GM12878 (cell line): ENCODE data around the gene ALDH18A1. TPM values are rescaled to one million over a fixed set of nuclear protein-coding genes. Genes with fewer than 3 reads are reported as not detected.

Source experiments
- ATAC-seq: fragments of 200-7000 bp; cut with Tn5 transposase; 3 replicates; pipeline ENCODE4 v1.9.1; 2020; ENCODE audit warnings: mild to moderate bottlenecking, moderate library complexity
- BruUV-seq: library from RNA; stranded (reverse); fragments of 400-500 nt; replicated peaks from 2 replicates; lab custom pipeline; 2021; lab: Mats Ljungman, UMichigan
- CTCF ChIA-PET: fragments of 300-600 bp; sonication (Branson Sonifier 250); formaldehyde crosslinking; extraction: SDS; loops from one replicate; lab custom pipeline; 2021; ENCODE audit warnings: inconsistent platforms; lab: Yijun Ruan, JAX
- POLR2A ChIA-PET: fragments of 350-600 bp; formaldehyde crosslinking; extraction: SDS; loops from one replicate; lab custom pipeline; 2021; ENCODE audit warnings: inconsistent platforms; lab: Charles Lee
- RAD21 ChIA-PET: fragments of 300-600 bp; sonication (Branson Sonifier 250); formaldehyde crosslinking; loops from one replicate; lab custom pipeline; 2023; ENCODE audit warnings: antibody characterized with exemption; ENCODE audit not compliant: unreplicated experiment; lab: Charles Lee
- SMC1A ChIA-PET: fragments of 300-600 bp; sonication (Branson Sonifier 250); formaldehyde crosslinking; loops from one replicate; lab custom pipeline; 2023; ENCODE audit not compliant: unreplicated experiment, uncharacterized antibody; lab: Charles Lee
- DNase-seq: peaks from one replicate; pipeline ENCODE4 v3.0.0-alpha.2; 2011; ENCODE audit warnings: low read depth, low spot score
- FAIRE-seq: peaks from 3 replicates; lab custom pipeline; 2011; peaks lifted over from hg19 to GRCh38; lab: Jason Lieb, UNC
- H2AFZ ChIP-seq: 2 replicates; pipeline ENCODE4 v1.6.0; 2011; ENCODE audit warnings: low read depth, low read length, control low read depth; ENCODE audit not compliant: control insufficient read depth
- H3K27ac ChIP-seq: 2 replicates; pipeline ENCODE4 v1.5.1; 2011; ENCODE audit warnings: control low read depth; ENCODE audit not compliant: control insufficient read depth, insufficient read depth
- H3K27me3 ChIP-seq, 2 experiments: replicated peaks in 1 of 2; 2 replicates each; pipeline versions ENCODE4 v1.6.0 to v1.6.1; 2011; ENCODE audit warnings: low read length in 1 of 2; ENCODE audit not compliant: control insufficient read depth in 2 of 2, insufficient read depth in 2 of 2
- H3K36me3 ChIP-seq, 2 experiments: 2 replicates each; pipeline ENCODE4 v1.5.1; 2011; ENCODE audit warnings: low read length in 1 of 2; ENCODE audit not compliant: control insufficient read depth in 2 of 2, insufficient read depth in 2 of 2
- H3K4me1 ChIP-seq: 2 replicates; pipeline ENCODE4 v1.6.1; 2011; ENCODE audit warnings: mild to moderate bottlenecking, low read length, moderate library complexity, mixed read lengths; ENCODE audit not compliant: control insufficient read depth, insufficient read depth
- H3K4me2 ChIP-seq: 2 replicates; pipeline ENCODE4 v1.6.0; 2011; ENCODE audit warnings: control low read depth; ENCODE audit not compliant: control insufficient read depth, insufficient read depth
- H3K4me3 ChIP-seq: fragments of 200-600 bp; sonication (generic); 2 replicates; pipeline ENCODE4 v1.5.1; 2016
- H3K79me2 ChIP-seq: 2 replicates; pipeline ENCODE4 v1.6.0; 2011; ENCODE audit warnings: low read length; ENCODE audit not compliant: control insufficient read depth, insufficient read depth
- H3K9ac ChIP-seq: 2 replicates; pipeline ENCODE4 v1.8.0; 2011; ENCODE audit warnings: low read length, control low read depth, mixed read lengths; ENCODE audit not compliant: control insufficient read depth, insufficient read depth
- H3K9me3 ChIP-seq: replicated peaks from 3 replicates; pipeline ENCODE4 v1.5.1; 2011; ENCODE audit warnings: mild to moderate bottlenecking, low read length; ENCODE audit not compliant: control insufficient read depth, insufficient read depth
- H4K20me1 ChIP-seq: 2 replicates; pipeline ENCODE4 v1.6.0; 2011; ENCODE audit not compliant: control insufficient read depth, insufficient read depth
- BCLAF1 ChIP-seq: fragments of 450-650 bp; IDR thresholded peaks from 2 replicates; pipeline ENCODE4 v1.6.1; 2017; ENCODE audit warnings: antibody characterized with exemption, mild to moderate bottlenecking, moderate library complexity
- CBX5 ChIP-seq: sonication (generic); IDR thresholded peaks from 2 replicates; pipeline ENCODE4 v1.6.1; 2016; ENCODE audit warnings: low read depth, moderate library complexity, mild to moderate bottlenecking, inconsistent platforms
- CHD1 ChIP-seq: IDR thresholded peaks from 2 replicates; pipeline ENCODE4 v1.6.1; 2012; ENCODE audit warnings: low read depth, low read length, improper control_type of control experiment
- EP300 ChIP-seq, 2 experiments: fragments of 150-350 bp in 1 of 2; IDR thresholded peaks; 2 replicates each; pipeline ENCODE4 v1.6.1; 2011 to 2012; ENCODE audit warnings: low read depth in 2 of 2, low read length in 2 of 2, borderline replicate concordance in 1 of 2, improper control_type of control experiment in 1 of 2, inconsistent platforms in 1 of 2; ENCODE audit not compliant: control insufficient read depth in 1 of 2
- KDM1A ChIP-seq: fragments of 200-600 bp; sonication (generic); IDR thresholded peaks from 2 replicates; pipeline ENCODE4 v1.6.1; 2016; ENCODE audit warnings: borderline replicate concordance
- NKRF ChIP-seq: fragments of 450-650 bp; conservative IDR thresholded peaks from 2 replicates; pipeline ENCODE4 v1.6.1; 2017; ENCODE audit warnings: mild to moderate bottlenecking, moderate library complexity
- POU2F2 ChIP-seq: IDR thresholded peaks from 3 replicates; pipeline ENCODE4 v1.6.1; 2011; ENCODE audit warnings: low read depth, mild to moderate bottlenecking, low read length, borderline replicate concordance
- RCOR1 ChIP-seq: conservative IDR thresholded peaks from 2 replicates; pipeline ENCODE4 v1.6.1; 2012; ENCODE audit warnings: low read depth, low read length, improper control_type of control experiment
- SUZ12 ChIP-seq: fragments of 200-600 bp; sonication (generic); IDR thresholded peaks from one replicate; pipeline ENCODE4 v1.6.1; 2018; ENCODE audit warnings: antibody characterized with exemption, mild to moderate bottlenecking; ENCODE audit not compliant: unreplicated experiment
- USF2 ChIP-seq: IDR thresholded peaks from 2 replicates; pipeline ENCODE4 v1.6.1; 2011; ENCODE audit warnings: low read depth, low read length, improper control_type of control experiment, borderline replicate concordance
- ZBTB40 ChIP-seq: fragments of 450-650 bp; IDR thresholded peaks from 2 replicates; pipeline ENCODE4 v1.6.1; 2016; ENCODE audit warnings: mild to moderate bottlenecking, moderate library complexity, borderline replicate concordance
- WGBS: methylation state at CpG from one replicate; pipeline ENCODE4 v1.1.6; 2016; ENCODE audit warnings: low lambda C conversion rate; ENCODE audit not compliant: insufficient replicate concordance, insufficient coverage; ENCODE audit errors: missing lambda C conversion rate; 5-methylcytosine and 5-hydroxymethylcytosine counted together
- in situ Hi-C: fragments of 300-500 bp; cut with MboI; formaldehyde crosslinking; loops from 9 replicates; pipeline ENCODE4 v1.14.3; 2018; ENCODE audit warnings: mixed read lengths
- intact Hi-C: fragments of 100-400 bp; cut with micrococcal nuclease; formaldehyde crosslinking; loops from one replicate; pipeline ENCODE4 v1.14.2; 2022; ENCODE audit not compliant: unreplicated experiment
- polyA plus RNA-seq, 11 experiments: library from polyadenylated mRNA; depleted of rRNA in 4 of 11; unstranded in 6 of 11; stranded (reverse) in 5 of 11; fragments of >200 nt; fragmentation: Nextera tagmentation in 4 of 11; fragmentation: Illumina TruSeq in 1 of 11; extraction: Ambion mirVana in 4 of 11; extraction: Trizol in 1 of 11; gene quantifications; 1 replicate in 1 of 11; 2 replicates in 10 of 11; pipeline versions ENCODE4 v1.2.1 to v1.2.3, GENCODE V29; 2011 to 2016; ENCODE audit warnings: inconsistent platforms in 2 of 11, missing spikeins in 2 of 11, low read depth in 1 of 11
- total RNA-seq, 4 experiments: library from RNA; depleted of rRNA in 3 of 4; stranded (reverse); fragments of >200 nt in 3 of 4; fragmentation: Illumina TruSeq in 1 of 4; extraction: Trizol in 1 of 4; gene quantifications; 2 replicates each; pipeline versions ENCODE4 v1.2.1 to v1.2.3, GENCODE V29; 2013 to 2021

The ALDH18A1 gene
- total and polyA plus RNA-seq, 10 of the 15 experiments (the other 5 are each of a cell fraction or from before 2014, with no cell fraction given): 24.3 to 118 (median 99.3) TPM

- TF ChIP-seq NKRF (no peak), USF2 (no peak)
- TF ChIP-seq, all 136 proteins: peak for 0
These were observed 19.4 kb downstream of the ALDH18A1 start (continued) for GRCh38 chr10:95637140-95637539.

- no peak for FAIRE-seq
- Histone ChIP-seq H3K4me1 (no peaks in the 10 kb centered on the region), H3K9me3 (no peaks in the 10 kb centered on the region), H2AFZ (no peak overlapping the region), H3K9ac (no peak overlapping the region), H3K36me3 (peaks cover 11 to 32% of the 10 kb centered on the region in 2 experiments), H3K27me3 (no peaks in the 10 kb centered on the region), H3K4me2 (no peak overlapping the region), H3K4me3 (no peak overlapping the region), H3K79me2 (no peaks in the 10 kb centered on the region), H3K27ac (no peak overlapping the region), H4K20me1 (no peaks in the 10 kb centered on the region)
- SMC1A ChIA-PET: interaction anchor here (0.6 to 1.2 kb wide), 2 partner anchors 281 to 928 kb away, joined by 3 read pairs; no protein-coding TSS in a partner anchor
- intact Hi-C loops: no loop called here
- RAD21 ChIA-PET: interaction anchor here (0.7 kb wide), 1 partner anchor 350 kb away, joined by 3 read pairs; no protein-coding TSS in a partner anchor
- in situ Hi-C loops: no loop called here
- no peak for DNase-seq
- CTCF ChIA-PET: interaction anchor here (1.5 to 2.5 kb wide), 2 partner anchors 58 to 261 kb away, joined by 4 to 8 read pairs; partner anchors contain the start of gene TCTN3
- POLR2A ChIA-PET: no interaction called here
- no peak for ATAC-seq
- no TSS peak for BruUV-seq
- 95% methylated on average over 2 of the region's 2 CpGs for WGBS
- no peak for TF ChIP-seq SUZ12
- no peak for TF ChIP-seq CHD1
- no peak for TF ChIP-seq EP300 (IDR thresholded peaks at IDR 0.05; ENCODE audit: borderline replicate concordance in 1 of 2, control insufficient read depth in 1 of 2, low read depth in 2 of 2, low read length in 2 of 2)
- TF ChIP-seq POU2F2: no peak
- TF ChIP-seq CBX5: no peak
- no peak for TF ChIP-seq RCOR1
- no peak for TF ChIP-seq KDM1A
- no peak for TF ChIP-seq BCLAF1
- no peak for TF ChIP-seq ZBTB40
These were observed 21.2 kb downstream of the ALDH18A1 start for GRCh38 chr10:95635319-95635733.
